Tibial artery (tissue), 4 donors: ENCODE data around the gene TCF19.
A peak's percentile ranks its signal among the peaks of the same experiment; 100 is the strongest.
"Not testable (repeated sequence)": the region's sequence is repeated elsewhere in the genome, so short reads cannot be mapped to it uniquely, and the experiment has no call there.

Source experiments
- DNase-seq, 2 donors: peaks; one replicate each; pipeline ENCODE4 v3.0.0-alpha.2; 2019
- H3K27ac ChIP-seq, 2 donors: fragments of 200-600 bp; sonication (generic) in 1 of 2; 1 replicate in 1 of 2; 2 replicates in 1 of 2; pipeline ENCODE4 v1.5.1; 2018 to 2019; ENCODE audit warnings: mild to moderate bottlenecking in 1 of 2
- H3K27me3 ChIP-seq, 2 donors: fragments of 200-600 bp; sonication (generic) in 1 of 2; one replicate each; pipeline versions ENCODE4 v1.5.1 to v1.6.0; 2016 to 2019
- H3K36me3 ChIP-seq, 3 donors: fragments of 200-600 bp; sonication (generic) in 2 of 3; one replicate each; pipeline ENCODE4 v1.5.1; 2016 to 2019; ENCODE audit warnings: mild to moderate bottlenecking in 2 of 3
- H3K4me1 ChIP-seq, 4 donors: fragments of 200-600 bp; sonication (generic) in 2 of 4; 1 replicate in 3 of 4; 2 replicates in 1 of 4; pipeline ENCODE4 v1.5.1; 2016 to 2019
- H3K4me3 ChIP-seq, 2 donors: fragments of 200-600 bp; sonication (generic) in 1 of 2; 1 replicate in 1 of 2; 2 replicates in 1 of 2; pipeline ENCODE4 v1.5.1; 2018 to 2019; ENCODE audit warnings: mild to moderate bottlenecking in 2 of 2
- H3K9me3 ChIP-seq, 3 donors: fragments of 200-600 bp; sonication (generic) in 1 of 3; one replicate each; pipeline ENCODE4 v1.5.1; 2016 to 2019
- intact Hi-C: fragments of 100-400 bp; cut with DNase I; formaldehyde crosslinking; loops from one replicate; pipeline ENCODE4 v1.15.0; 2023; ENCODE audit warnings: low total_unique reads
- TF ChIP-seq, protein P1 (sequence below), 2 experiments: fragments of 200-600 bp in 1 of 2; fragments of 450-650 bp in 1 of 2; IDR thresholded peaks; one replicate each; pipeline ENCODE4 v1.5.1; 2017 to 2019; ENCODE audit warnings: antibody characterized with exemption in 2 of 2, mild to moderate bottlenecking in 1 of 2, moderate library complexity in 1 of 2

TCF19 gene

GRCh38 chr6:31194061-31194834, 35.9 kb downstream of the TCF19 start:
- TF ChIP-seq, protein P1, sequence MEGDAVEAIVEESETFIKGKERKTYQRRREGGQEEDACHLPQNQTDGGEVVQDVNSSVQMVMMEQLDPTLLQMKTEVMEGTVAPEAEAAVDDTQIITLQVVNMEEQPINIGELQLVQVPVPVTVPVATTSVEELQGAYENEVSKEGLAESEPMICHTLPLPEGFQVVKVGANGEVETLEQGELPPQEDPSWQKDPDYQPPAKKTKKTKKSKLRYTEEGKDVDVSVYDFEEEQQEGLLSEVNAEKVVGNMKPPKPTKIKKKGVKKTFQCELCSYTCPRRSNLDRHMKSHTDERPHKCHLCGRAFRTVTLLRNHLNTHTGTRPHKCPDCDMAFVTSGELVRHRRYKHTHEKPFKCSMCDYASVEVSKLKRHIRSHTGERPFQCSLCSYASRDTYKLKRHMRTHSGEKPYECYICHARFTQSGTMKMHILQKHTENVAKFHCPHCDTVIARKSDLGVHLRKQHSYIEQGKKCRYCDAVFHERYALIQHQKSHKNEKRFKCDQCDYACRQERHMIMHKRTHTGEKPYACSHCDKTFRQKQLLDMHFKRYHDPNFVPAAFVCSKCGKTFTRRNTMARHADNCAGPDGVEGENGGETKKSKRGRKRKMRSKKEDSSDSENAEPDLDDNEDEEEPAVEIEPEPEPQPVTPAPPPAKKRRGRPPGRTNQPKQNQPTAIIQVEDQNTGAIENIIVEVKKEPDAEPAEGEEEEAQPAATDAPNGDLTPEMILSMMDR (IDR thresholded peaks at IDR 0.05) = no peak
- DNase-seq = no peak
- intact Hi-C loops = loop anchor here (5.0 kb wide), 2 partner anchors 57 to 78 kb away; partner anchors contain the start of genes HLA-C and PSORS1C2
- Histone ChIP-seq H3K36me3 (no peaks in the 10 kb centered on the region), H3K9me3 (no peaks in the 10 kb centered on the region), H3K27ac (no peak overlapping the region), H3K27me3 (no peaks in the 10 kb centered on the region), H3K4me3 (no peak overlapping the region), H3K4me1 (peaks cover 0 to 22% (median 8%) of the 10 kb centered on the region in 4 donors)

- H3K9me3 ChIP-seq, H3K36me3 ChIP-seq, H3K27me3 ChIP-seq, H3K27ac ChIP-seq, DNase-seq, H3K4me3 ChIP-seq: not testable (repeated sequence)
- intact Hi-C loops = loop anchor here (5.0 kb wide), 2 partner anchors 38 to 172 kb away; partner anchors contain the start of genes CCHCR1 and TCF19
- peaks cover 0 to 22% (median 8%) of the 10 kb centered on the region in 4 donors for H3K4me1 ChIP-seq
Observed at GRCh38 chr6:31195308-31195979, 37.1 kb downstream of the TCF19 start.

DNA sequence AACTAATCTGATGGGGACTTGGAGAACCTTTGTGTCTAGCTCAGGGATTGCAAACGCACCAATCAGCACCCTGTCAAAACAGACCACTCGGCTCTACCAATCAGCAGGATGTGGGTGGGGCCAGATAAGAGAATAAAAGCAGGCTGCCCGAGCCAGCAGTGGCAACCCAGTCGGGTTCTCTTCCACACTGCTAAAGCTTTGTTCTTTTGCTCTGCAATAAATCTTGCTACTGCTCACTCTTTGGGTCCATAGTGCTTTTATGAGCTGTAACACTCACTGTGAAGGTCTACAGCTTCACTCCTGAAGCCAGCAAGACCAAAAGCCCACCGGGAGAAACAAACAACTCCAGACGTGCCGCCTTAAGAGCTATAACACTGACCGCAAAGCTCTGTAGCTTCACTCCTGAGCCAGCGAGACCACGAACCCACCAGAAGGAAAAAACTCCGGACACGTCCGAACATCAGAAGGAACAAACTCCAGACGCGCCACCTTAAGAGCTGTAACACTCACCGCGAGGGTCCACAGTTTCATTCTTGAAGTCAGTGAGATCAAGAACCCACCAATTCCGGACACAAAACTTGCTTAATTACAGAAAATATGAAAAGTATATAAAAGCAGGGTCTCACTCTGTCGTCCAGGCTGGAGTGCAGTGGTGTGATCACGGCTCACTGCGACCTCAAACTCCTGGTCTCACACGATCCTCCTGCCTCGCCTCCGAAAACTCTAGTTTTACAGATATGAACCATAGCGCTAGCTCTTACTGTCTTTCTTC, 38.0 kb downstream of the TCF19 start:
- intact Hi-C loops = loop anchor here (5.0 kb wide), 2 partner anchors 39 to 171 kb away; partner anchors contain the start of genes CCHCR1 and TCF19
- Histone ChIP-seq H3K27ac (peak overlapping the region; percentile 81 to 95), H3K4me3 (peak overlapping the region; percentile 61 to 81), H3K4me1 (peaks cover 0 to 22% (median 8%) of the 10 kb centered on the region in 4 donors), H3K9me3 (peaks cover 0 to 11% (median 0%) of the 10 kb centered on the region in 3 donors)
- not testable (repeated sequence) for H3K27me3 ChIP-seq, DNase-seq, H3K36me3 ChIP-seq

DNA sequence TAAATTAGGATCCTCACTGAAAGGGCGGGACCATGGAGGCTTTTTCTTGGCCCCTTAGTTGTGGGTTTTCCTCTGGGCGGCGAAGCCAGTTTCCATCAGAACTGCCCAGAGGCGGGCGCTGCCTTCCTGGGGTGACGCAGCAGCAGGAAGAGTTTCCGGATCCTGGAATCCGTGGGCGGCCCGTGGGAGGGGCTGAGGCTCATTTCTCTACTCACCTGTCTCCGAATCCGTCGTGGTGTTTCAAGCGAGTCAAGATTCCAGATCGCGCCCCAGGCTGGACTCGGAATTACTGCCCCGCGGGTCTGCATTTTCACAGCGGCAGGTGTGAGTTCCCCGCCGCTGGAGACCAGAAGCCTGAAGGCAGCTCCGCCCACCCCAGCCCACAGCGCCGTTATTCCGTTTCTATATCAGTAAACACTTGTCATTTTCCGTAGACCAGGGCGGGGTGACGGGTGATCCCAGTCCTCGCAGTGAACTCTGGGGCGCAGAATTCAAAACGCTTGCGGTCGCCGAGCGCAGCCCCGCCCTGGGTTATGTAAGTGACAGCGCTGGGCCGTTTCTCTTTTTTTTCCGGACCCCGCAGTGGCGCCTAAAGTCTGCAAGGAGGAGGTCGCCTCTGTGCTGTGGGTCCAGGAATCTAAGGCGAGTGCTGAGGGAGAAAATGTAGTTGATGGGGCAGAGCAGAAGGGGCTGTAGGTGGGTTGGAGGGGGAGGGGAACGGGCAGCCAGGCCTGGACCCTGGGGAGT, 39.3 kb downstream of the TCF19 start:
- peak; percentile 92 to 95 for DNase-seq
- Histone ChIP-seq H3K27me3 (no peaks in the 10 kb centered on the region), H3K4me3 (peak overlapping the region; percentile 61 to 81), H3K36me3 (no peaks in the 10 kb centered on the region), H3K4me1 (peaks cover 0 to 28% (median 12%) of the 10 kb centered on the region in 4 donors), H3K27ac (peak overlapping the region; percentile 81 to 95), H3K9me3 (peaks cover 0 to 11% (median 0%) of the 10 kb centered on the region in 3 donors)
- intact Hi-C loops = loop anchor here (5.0 kb wide), 2 partner anchors 40 to 170 kb away; partner anchors contain the start of genes CCHCR1 and TCF19
- TF ChIP-seq, protein P1 (IDR thresholded peaks at IDR 0.05) = peak in 1 of 2 experiments; percentile 20

- intact Hi-C loops = loop anchor here (5.0 kb wide), 2 partner anchors 42 to 168 kb away; partner anchors contain the start of genes CCHCR1 and TCF19
- not testable (repeated sequence) for H3K4me3 ChIP-seq, H3K27me3 ChIP-seq, DNase-seq, H3K36me3 ChIP-seq
- Histone ChIP-seq H3K4me1 (peaks cover 0 to 39% (median 20%) of the 10 kb centered on the region in 4 donors), H3K9me3 (peaks cover 0 to 11% (median 0%) of the 10 kb centered on the region in 3 donors), H3K27ac (peak overlapping the region in 1 of 2 donors; percentile 81)
Observed at GRCh38 chr6:31199105-31199452, 40.7 kb downstream of the TCF19 start.

DNA sequence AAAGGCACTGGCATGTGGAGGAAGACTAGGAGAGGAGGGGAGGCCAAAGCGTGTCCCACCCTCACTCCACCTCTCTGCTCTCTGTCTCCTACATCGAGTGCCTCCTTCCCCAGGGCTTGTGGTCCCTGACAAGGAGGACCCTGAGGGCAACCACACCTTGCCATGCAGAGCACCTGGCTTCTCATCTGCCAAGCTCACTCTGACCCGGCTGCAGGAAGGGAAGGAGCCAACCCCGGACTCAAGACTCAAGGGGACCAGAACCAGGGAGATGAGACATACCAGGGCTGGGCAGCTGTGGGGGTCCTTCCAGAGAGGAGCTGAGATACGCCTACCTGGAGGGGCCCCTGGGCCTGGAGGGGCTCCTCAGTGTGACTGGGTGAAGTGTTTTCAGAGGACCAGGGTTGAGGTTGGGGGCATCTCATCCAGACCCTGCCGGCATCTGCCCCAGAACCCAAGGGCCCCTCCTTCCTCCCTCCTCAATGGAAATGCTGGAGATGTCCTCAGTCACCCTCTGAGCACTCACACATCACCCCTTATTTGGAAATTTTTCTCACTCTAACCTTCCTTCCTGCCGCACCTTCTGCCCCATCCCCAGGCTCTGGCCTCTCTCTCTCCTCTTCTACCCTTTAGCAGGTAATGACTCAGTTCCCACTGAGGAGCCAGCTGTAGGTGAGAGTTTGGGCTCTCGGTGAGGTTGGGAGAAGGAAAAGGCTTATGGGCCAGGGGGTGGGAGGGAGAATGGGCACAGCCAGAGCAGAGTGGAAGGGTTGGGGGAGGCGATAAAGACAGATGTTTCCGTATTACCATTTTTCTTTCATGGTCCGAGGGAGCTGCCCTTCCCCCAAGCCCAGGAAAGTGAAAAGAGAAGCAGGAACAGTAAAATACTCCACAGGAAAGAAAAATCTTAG, 44.1 kb downstream of the TCF19 start:
- peaks cover 0 to 11% (median 0%) of the 10 kb centered on the region in 3 donors for H3K9me3 ChIP-seq
- no peaks in the 10 kb centered on the region for H3K36me3 ChIP-seq
- H3K4me1 ChIP-seq = peaks cover 0 to 34% (median 17%) of the 10 kb centered on the region in 4 donors
- no peaks in the 10 kb centered on the region for H3K27me3 ChIP-seq
- TF ChIP-seq, protein P1 (IDR thresholded peaks at IDR 0.05) = no peak
- no peak overlapping the region for H3K4me3 ChIP-seq
- H3K27ac ChIP-seq = peak overlapping the region; percentile 13 to 61
- intact Hi-C loops = no loop called here
- DNase-seq = no peak
